Activated CD4-positive, alpha-beta T cell treated with anti-CD3 and anti-CD28 coated beads, Interleukin-2, amount 50 U/mL, for 48 hours (primary cell): ENCODE results near the gene ERGIC3.
"Not testable (repeated sequence)": the region's sequence is repeated elsewhere in the genome, so short reads cannot be mapped to it uniquely, and the experiment has no call there.

Experiments used
- DNase-seq, 2 experiments: peaks; one replicate each; pipeline ENCODE4 v3.0.0-alpha.2; 2020

The ERGIC3 gene

GRCh38 chr20:35541783-35542662, at the start of gene ERGIC3:
TSS of gene ERGIC3 (plus strand) at chr20:35542078. CDS start at chr20:35542098, 20 bp downstream.
- peak; percentile 99 for DNase-seq

GRCh38 chr20:35492352-35492751, 49.5 kb upstream of the ERGIC3 start:
- no peak for DNase-seq

- DNase-seq, result no peak
Observed at GRCh38 chr20:35496481-35496880, 45.4 kb upstream of the ERGIC3 start.

GRCh38 chr20:35497320-35497719, 44.6 kb upstream of the ERGIC3 start:
- DNase-seq, result no peak

GRCh38 chr20:35497780-35498189, 44.1 kb upstream of the ERGIC3 start:
- no peak for DNase-seq

GRCh38 chr20:35499271-35499670, 42.6 kb upstream of the ERGIC3 start:
- DNase-seq, result no peak

- DNase-seq, result no peak
Observed at GRCh38 chr20:35502352-35502751, 39.5 kb upstream of the ERGIC3 start.

- DNase-seq, result no peak
Observed at GRCh38 chr20:35503281-35503680, 38.6 kb upstream of the ERGIC3 start.

DNA sequence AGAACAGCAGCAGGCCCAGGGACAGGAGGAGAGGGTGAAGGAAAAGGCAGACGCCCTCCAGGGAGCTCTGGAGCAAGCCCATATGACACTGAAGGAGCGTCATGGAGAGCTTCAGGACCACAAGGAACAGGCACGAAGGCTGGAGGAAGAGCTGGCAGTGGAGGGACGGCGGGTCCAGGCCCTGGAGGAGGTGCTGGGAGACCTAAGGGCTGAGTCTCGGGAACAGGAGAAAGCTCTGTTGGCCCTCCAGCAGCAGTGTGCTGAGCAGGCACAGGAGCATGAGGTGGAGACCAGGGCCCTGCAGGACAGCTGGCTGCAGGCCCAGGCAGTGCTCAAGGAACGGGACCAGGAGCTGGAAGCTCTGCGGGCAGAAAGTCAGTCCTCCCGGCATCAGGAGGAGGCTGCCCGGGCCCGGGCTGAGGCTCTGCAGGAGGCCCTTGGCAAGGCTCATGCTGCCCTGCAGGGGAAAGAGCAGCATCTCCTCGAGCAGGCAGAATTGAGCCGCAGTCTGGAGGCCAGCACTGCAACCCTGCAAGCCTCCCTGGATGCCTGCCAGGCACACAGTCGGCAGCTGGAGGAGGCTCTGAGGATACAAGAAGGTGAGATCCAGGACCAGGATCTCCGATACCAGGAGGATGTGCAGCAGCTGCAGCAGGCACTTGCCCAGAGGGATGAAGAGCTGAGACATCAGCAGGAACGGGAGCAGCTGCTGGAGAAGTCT, 37.9 kb upstream of the ERGIC3 start:
- no peak for DNase-seq

- no peak for DNase-seq
Observed at GRCh38 chr20:35504751-35505150, 37.1 kb upstream of the ERGIC3 start.

DNA sequence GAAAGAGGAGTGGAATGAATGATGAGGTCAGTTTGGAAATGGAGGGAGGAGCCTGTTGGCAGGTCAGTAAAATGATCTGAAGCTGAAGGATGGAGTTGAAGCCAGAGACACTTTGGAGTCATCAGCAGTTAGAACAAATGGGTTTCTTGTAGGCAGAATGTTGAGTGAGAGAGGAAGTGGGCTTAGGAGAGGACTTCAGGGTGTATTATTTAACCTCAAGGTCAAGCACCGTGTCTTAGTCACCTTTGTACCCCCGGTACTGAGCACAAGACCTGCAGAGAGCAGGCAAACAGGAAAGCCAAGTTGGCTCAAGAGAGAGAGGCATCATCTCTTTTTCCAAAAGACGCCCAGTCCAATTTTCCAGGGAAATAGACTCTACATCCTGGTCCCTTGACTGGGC, 35.7 kb upstream of the ERGIC3 start:
- DNase-seq, result no peak

DNA sequence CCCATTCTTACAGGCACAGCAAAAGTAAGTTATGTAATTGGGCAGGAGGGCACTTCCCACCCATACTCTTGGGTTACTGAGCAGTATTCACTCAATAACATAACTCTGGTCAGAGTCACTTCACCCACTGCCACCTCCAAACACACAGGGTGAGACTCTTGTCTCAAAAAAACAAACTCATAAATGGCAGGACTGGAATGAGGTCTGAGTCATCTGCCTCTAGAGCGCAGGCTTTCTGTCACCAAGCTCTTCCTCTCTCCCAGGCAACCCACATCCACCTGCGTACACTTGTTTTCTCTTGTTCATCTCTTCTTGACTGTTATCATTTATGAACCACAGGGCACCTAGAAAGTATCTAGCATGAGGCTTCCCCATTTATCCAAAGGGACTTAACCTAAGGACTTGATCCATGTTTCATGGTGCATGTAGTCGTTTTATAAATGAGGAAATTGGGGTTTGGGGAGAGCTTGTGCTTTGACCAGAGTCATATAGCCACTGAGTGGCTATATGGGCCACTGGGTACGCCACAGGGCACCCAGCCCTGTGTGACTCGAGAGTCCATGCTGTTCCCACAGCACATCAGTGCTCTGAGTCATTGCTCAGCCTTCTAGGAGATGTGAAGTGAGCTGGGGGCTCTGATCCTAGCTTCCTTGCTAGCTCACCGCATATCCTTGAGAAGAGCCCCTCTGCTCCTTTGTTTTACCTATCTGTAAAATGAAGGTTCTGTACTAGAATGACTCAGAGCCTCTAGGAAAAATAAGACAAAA, 34.8 kb upstream of the ERGIC3 start:
- no peak for DNase-seq

- DNase-seq, result no peak
Observed at GRCh38 chr20:35508493-35509218, 33.2 kb upstream of the ERGIC3 start.

DNA sequence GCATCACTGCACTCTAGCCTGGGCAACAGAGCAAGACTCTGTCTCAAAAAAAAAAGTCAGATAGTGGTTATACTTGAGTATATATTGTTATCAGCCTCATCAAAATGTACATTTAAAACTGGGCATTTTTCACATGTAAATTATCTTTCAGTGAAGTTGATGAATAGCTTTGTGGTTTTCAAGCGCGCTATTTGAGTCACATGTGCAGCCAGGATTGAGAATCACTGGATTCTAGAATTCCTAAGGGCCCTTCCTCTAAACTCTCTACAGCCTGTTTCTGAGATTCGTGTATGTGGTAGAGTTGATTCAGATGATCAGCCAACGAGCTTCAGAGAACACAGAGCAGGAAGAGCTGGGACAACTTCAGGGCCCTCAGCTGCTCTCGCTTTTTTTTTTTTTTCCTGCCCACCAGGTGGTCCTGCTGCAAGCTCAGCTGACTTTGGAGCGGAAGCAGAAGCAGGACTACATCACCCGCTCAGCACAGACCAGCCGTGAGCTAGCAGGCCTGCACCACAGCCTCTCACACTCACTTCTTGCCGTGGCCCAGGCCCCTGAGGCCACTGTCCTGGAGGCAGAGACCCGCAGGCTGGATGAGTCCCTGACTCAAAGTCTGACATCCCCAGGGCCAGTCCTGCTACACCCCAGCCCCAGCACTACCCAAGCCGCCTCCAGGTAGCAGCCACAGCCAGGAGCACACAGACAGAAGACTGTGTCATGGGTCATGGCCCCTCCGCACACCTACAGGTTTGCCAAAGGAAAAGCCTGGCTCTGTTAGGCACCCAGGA, 30.7 kb upstream of the ERGIC3 start:
- DNase-seq, result no peak

GRCh38 chr20:35511814-35512420, 30.0 kb upstream of the ERGIC3 start:
- DNase-seq, result no peak

GRCh38 chr20:35514371-35514932, 27.4 kb upstream of the ERGIC3 start:
- no peak for DNase-seq

GRCh38 chr20:35515341-35515740, 26.5 kb upstream of the ERGIC3 start:
- no peak for DNase-seq

- DNase-seq, result no peak
Observed at GRCh38 chr20:35515949-35516645, 25.8 kb upstream of the ERGIC3 start.

DNA sequence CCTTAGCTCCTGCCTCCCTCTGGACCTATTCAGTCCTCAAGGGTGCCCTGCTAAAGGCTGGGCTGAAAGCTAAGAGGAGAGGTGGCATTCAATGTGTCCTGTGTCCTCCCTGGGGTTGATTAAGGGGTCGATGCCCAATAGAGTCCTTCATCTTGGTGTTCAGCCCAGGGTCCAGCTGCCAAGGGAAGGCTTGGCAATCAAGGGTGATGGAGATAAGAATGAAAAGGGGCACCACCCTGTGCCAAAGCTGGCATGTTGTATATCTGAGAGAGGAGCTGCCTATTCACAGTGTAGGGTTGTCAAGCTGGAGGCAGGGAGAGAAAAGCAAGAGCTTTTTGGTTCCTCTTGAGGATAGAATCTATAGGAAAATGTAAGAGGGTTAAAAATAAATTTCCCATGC, 24.8 kb upstream of the ERGIC3 start:
- DNase-seq, result no peak

DNA sequence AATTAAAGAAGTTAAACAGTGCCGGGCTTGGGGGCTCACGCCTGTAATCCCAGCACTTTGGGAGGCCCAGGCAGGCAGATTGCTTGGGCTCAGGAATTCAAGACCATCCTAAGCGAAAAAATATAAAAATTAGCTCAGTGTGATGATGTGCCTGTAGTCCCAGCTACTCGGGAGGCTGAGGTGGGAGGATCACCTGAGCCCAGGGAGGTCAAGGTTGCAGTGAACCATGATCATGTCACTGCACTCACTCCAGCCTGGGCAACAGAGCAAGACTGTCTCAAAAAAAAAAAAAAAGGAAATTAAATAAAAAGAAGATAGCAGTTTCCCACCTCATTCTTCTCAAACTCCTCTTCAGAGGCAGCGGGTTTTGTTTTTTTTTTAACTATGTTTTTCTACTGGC, 24.1 kb upstream of the ERGIC3 start:
- DNase-seq, result not testable (repeated sequence)
